ENCODE results near the gene NLRP11.

The NLRP11 gene

DNA sequence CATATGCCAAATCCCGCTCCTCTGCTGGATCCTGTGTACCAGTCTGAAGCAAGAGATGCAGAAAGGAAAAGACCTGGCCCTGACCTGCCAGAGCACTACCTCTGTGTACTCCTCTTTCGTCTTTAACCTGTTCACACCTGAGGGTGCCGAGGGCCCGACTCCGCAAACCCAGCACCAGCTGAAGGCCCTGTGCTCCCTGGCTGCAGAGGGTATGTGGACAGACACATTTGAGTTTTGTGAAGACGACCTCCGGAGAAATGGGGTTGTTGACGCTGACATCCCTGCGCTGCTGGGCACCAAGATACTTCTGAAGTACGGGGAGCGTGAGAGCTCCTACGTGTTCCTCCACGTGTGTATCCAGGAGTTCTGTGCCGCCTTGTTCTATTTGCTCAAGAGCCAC, 26.6 kb upstream of the NLRP11 start:
- ChIA-PET POLR2A (no interaction called here), CTCF (no interaction called here)
- no peak overlapping the region for H3K4me3 ChIP-seq (ENCODE audit: low read depth, low read length)
- no peak for DNase-seq (ENCODE audit: low read depth, low spot score)
- TF ChIP-seq, protein P1, sequence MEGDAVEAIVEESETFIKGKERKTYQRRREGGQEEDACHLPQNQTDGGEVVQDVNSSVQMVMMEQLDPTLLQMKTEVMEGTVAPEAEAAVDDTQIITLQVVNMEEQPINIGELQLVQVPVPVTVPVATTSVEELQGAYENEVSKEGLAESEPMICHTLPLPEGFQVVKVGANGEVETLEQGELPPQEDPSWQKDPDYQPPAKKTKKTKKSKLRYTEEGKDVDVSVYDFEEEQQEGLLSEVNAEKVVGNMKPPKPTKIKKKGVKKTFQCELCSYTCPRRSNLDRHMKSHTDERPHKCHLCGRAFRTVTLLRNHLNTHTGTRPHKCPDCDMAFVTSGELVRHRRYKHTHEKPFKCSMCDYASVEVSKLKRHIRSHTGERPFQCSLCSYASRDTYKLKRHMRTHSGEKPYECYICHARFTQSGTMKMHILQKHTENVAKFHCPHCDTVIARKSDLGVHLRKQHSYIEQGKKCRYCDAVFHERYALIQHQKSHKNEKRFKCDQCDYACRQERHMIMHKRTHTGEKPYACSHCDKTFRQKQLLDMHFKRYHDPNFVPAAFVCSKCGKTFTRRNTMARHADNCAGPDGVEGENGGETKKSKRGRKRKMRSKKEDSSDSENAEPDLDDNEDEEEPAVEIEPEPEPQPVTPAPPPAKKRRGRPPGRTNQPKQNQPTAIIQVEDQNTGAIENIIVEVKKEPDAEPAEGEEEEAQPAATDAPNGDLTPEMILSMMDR (IDR thresholded peaks at IDR 0.05; ENCODE audit: insufficient read depth, low read length, missing control alignments): no peak

DNA sequence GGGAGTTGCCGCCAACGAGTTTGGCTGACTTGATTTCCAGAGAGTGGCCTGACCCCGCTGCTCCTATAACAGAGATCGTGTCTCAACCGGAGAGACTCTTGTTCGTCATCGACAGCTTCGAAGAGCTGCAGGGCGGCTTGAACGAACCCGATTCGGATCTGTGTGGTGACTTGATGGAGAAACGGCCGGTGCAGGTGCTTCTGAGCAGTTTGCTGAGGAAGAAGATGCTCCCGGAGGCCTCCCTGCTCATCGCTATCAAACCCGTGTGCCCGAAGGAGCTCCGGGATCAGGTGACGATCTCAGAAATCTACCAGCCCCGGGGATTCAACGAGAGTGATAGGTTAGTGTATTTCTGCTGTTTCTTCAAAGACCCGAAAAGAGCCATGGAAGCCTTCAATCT, 26.2 kb upstream of the NLRP11 start:
- TF ChIP-seq, protein P1 (IDR thresholded peaks at IDR 0.05; ENCODE audit: insufficient read depth, low read length, missing control alignments): no peak
- DNase-seq (ENCODE audit: low read depth, low spot score): no peak
- no peak overlapping the region for H3K4me3 ChIP-seq (ENCODE audit: low read depth, low read length)
- ChIA-PET POLR2A (no interaction called here), CTCF (no interaction called here)

DNA sequence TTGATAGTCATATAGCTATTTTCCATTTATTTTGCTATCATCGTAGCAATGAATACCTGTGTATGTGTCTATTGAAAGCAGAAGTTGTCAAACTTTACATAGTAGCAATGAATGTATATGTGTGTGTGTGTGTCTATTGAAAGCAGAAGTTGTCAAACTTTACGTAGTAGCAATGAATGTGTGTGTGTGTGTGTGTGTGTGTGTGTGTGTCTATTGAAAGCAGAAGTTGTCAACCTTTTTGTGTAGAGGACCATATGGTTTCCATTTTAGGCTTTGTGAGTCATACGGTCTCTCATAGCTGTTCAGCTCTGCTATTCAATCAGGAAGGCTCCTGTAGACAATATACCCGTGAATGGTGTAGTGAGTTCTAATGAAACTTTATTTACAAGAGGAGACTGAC, 25.4 kb upstream of the NLRP11 start:
- DNase-seq (ENCODE audit: low read depth, low spot score): no peak
- POLR2A ChIA-PET: no interaction called here
- CTCF ChIA-PET: no interaction called here

DNA sequence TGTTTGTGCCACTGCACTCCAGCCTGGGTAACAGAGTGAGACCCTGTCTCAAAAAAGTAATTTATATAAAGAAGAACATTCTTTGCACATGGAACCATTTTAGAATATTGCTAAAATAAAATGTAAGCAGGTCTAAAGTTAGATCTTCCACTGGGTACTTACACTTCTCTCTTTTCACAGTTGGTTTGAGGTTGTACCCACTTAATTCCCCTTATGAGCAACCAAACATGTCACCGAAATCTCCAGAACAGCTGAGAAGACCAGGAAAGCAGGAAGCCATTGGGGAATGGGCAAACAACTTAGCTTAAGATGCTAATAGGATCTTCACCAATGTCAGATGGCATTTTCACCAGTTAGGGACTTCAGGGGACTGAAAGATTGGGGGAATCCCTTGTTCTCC, 23.4 kb upstream of the NLRP11 start:
- TF ChIP-seq, protein P1 (IDR thresholded peaks at IDR 0.05; ENCODE audit: insufficient read depth, low read length, missing control alignments): no peak
- H3K4me3 ChIP-seq (ENCODE audit: low read depth, low read length): no peak overlapping the region
- no peak for DNase-seq (ENCODE audit: low read depth, low spot score)
- POLR2A ChIA-PET: no interaction called here
- CTCF ChIA-PET: no interaction called here

More for the DNA sequence above, 25.4 kb upstream of the NLRP11 start:
- TF ChIP-seq, protein P1 (IDR thresholded peaks at IDR 0.05; ENCODE audit: insufficient read depth, low read length, missing control alignments): no peak
- H3K4me3 ChIP-seq (ENCODE audit: low read depth, low read length): no peak overlapping the region

DNA sequence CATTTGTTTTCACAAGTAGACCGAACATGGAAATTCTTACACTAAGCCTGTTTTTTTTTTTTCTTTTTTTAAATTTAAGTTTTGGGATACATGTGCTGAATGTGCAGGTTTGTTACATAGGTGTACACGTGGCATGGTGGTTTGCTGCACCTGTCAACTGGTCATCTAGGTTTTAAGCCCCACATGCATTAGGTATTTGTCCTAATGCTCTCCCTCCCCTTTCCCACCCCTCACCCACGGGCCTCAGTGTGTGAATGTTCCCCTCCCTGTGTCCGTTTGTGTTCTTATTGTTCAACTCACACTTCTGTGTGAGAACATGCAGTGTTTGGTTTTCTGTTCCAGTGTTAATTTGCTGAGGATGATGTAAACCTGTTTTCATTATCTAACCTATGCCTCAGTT, 7.1 kb upstream of the NLRP11 start:
- DNase-seq (ENCODE audit: low read depth, low spot score): no peak
- H3K4me3 ChIP-seq (ENCODE audit: low read depth, low read length): no peak overlapping the region
- ChIA-PET CTCF (no interaction called here), POLR2A (no interaction called here)
- TF ChIP-seq, protein P1 (IDR thresholded peaks at IDR 0.05; ENCODE audit: insufficient read depth, low read length, missing control alignments): no peak

DNA sequence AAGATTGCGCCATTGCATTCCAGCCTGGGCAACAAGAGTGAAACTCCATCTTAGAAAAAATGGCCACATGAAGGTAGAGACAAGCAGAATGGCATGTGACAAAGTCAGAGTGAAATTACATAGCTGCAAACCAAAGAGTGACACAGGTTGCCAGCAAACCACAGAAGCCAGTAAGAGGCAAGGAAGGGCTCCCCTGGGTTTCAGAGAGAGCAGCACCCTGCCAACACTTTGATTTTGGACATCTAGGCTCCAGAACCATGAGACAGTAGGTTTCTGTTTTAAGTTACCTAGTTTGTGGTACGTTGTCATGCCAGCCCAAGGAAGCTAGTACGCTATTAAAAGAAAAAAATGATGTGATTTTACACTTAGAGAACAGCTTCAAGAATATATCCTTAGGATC, 6.5 kb upstream of the NLRP11 start:
- ChIA-PET POLR2A (no interaction called here), CTCF (no interaction called here)
- H3K4me3 ChIP-seq (ENCODE audit: low read depth, low read length): no peak overlapping the region
- TF ChIP-seq, protein P1 (IDR thresholded peaks at IDR 0.05; ENCODE audit: insufficient read depth, low read length, missing control alignments): no peak
- no peak for DNase-seq (ENCODE audit: low read depth, low spot score)
